ENCODE results near the gene MPP1. TPM values are rescaled to one million over a fixed set of nuclear protein-coding genes. Genes with fewer than 3 reads are reported as not detected.
A peak's percentile ranks its signal among the peaks of the same experiment; 100 is the strongest.

The MPP1 gene
- total and polyA plus RNA-seq, 9 of the 15 experiments (the other 6 are each of a cell fraction or from before 2014, with no cell fraction given) = 227 to 395 (median 283) TPM

DNA sequence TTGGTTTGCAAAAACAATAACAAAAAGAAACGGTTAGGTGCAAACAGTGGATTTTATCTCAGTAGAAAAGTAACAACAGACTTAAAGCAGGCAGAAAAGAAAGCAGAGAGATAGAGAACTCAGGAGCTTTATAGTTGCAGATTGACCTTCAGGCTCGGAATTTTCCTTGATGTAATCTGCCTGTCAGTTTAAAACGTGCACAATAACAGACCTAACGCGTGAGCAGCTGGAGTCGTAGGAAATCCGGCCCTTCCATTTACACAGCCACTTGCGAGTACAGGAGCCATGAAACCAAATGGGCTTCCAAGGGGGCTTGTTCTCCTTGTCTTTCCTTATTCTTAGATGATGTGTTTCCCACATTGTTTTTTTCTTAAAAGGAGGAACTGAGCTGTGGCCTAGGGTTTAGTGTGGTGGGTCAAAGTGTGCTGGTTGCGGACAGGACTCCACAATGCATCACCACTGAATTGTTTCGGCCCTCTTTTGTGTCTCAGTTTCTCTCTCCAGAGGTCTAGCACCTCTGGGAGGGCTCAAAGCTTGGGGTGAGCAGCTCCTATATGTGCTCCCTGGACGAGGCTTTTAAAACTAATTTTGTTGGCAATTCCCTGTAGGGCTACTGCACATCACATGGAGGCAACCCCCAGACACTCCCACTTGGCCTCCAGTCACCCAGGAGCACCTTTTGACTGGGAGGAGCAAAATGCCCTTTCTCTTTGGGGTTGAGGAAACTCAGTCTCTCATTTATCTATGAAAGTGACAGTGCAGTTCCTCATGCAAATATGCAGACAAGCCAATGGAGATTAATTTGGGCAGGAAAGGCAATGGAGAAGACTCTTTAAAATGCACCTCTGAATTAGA lies 13.9 kb upstream of the MPP1 start (continued):
- TF ChIP-seq ZNF584 (CRISPR knock-in tag; IDR thresholded peaks at IDR 0.05; ENCODE audit: low read depth) = no peak
- TF ChIP-seq ZNF239 (CRISPR knock-in tag; IDR thresholded peaks at IDR 0.05) = no peak
- TF ChIP-seq ZNF12 (CRISPR knock-in tag; IDR thresholded peaks at IDR 0.05) = no peak
- no peak for TF ChIP-seq MTA3 (IDR thresholded peaks at IDR 0.05; ENCODE audit: borderline replicate concordance)
- no peak for TF ChIP-seq ZBTB34 (CRISPR knock-in tag; IDR thresholded peaks at IDR 0.05)
- no peak for TF ChIP-seq FOXA3 (CRISPR knock-in tag; conservative IDR thresholded peaks at IDR 0.05 in 1 of 2, IDR thresholded peaks at IDR 0.05 in 1 of 2)
- no peak for TF ChIP-seq XRCC5 (IDR thresholded peaks at IDR 0.05; ENCODE audit: low read depth, low read length)
- TF ChIP-seq ZNF316 (IDR thresholded peaks at IDR 0.05) = peak; percentile 81
- TF ChIP-seq GMEB1 (CRISPR knock-in tag; IDR thresholded peaks at IDR 0.05) = no peak
- TF ChIP-seq MXI1 (IDR thresholded peaks at IDR 0.05; ENCODE audit: low read depth, low read length) = no peak
- TF ChIP-seq ZFP30 (CRISPR knock-in tag; IDR thresholded peaks at IDR 0.05; ENCODE audit: borderline replicate concordance) = no peak
- no peak for TF ChIP-seq ZNF444 (CRISPR knock-in tag; IDR thresholded peaks at IDR 0.05)
- TF ChIP-seq, protein P1, sequence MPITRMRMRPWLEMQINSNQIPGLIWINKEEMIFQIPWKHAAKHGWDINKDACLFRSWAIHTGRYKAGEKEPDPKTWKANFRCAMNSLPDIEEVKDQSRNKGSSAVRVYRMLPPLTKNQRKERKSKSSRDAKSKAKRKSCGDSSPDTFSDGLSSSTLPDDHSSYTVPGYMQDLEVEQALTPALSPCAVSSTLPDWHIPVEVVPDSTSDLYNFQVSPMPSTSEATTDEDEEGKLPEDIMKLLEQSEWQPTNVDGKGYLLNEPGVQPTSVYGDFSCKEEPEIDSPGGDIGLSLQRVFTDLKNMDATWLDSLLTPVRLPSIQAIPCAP (CRISPR knock-in tag; IDR thresholded peaks at IDR 0.05; ENCODE audit: borderline replicate concordance) = no peak
- TF ChIP-seq FOXA1 (IDR thresholded peaks at IDR 0.05; ENCODE audit: borderline replicate concordance) = no peak
- TF ChIP-seq USF2 (CRISPR knock-in tag; IDR thresholded peaks at IDR 0.05) = no peak
- no peak for TF ChIP-seq TAF7 (tag; IDR thresholded peaks at IDR 0.05)
- TF ChIP-seq, protein P2, sequence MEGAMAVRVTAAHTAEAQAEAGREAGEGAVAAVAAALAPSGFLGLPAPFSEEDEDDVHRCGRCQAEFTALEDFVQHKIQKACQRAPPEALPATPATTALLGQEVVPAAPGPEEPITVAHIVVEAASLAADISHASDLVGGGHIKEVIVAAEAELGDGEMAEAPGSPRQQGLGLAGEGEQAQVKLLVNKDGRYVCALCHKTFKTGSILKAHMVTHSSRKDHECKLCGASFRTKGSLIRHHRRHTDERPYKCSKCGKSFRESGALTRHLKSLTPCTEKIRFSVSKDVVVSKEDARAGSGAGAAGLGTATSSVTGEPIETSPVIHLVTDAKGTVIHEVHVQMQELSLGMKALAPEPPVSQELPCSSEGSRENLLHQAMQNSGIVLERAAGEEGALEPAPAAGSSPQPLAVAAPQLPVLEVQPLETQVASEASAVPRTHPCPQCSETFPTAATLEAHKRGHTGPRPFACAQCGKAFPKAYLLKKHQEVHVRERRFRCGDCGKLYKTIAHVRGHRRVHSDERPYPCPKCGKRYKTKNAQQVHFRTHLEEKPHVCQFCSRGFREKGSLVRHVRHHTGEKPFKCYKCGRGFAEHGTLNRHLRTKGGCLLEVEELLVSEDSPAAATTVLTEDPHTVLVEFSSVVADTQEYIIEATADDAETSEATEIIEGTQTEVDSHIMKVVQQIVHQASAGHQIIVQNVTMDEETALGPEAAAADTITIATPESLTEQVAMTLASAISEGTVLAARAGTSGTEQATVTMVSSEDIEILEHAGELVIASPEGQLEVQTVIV (CRISPR knock-in tag; IDR thresholded peaks at IDR 0.05; ENCODE audit: borderline replicate concordance) = no peak
